RPMI8226 (cell line): ENCODE data around the gene TOPORS.
"Not testable (repeated sequence)": the region's sequence is repeated elsewhere in the genome, so short reads cannot be mapped to it uniquely, and the experiment has no call there.

Source experiments
- DNase-seq: peaks from one replicate; pipeline ENCODE4 v3.0.0-alpha.2; 2015

TOPORS gene

DNA sequence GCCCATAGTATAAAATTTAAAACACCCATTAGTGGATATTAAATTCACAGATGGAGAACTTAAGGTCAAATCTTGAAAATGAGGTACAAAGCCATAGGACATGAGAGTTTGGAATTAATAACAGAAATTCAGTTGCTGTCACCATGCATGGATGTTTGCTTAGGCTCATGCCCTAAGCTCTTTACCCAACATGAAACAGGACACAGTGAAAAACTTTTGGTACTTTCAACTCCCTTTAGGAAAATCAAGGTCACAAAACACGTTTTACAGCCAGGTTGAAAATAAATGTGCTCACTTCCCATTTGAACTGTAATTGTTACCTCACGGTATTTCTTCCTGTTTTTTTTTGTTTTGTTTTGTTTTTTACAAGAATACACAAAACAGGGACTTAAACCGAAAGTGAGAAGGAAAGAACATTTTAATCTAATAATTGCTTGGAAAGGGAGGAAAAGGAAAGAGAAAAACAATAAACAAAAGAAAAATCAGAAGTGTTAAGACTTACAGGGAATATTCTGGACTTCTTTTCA is 6.1 kb upstream of the TOPORS start:
- DNase-seq: no peak

DNA sequence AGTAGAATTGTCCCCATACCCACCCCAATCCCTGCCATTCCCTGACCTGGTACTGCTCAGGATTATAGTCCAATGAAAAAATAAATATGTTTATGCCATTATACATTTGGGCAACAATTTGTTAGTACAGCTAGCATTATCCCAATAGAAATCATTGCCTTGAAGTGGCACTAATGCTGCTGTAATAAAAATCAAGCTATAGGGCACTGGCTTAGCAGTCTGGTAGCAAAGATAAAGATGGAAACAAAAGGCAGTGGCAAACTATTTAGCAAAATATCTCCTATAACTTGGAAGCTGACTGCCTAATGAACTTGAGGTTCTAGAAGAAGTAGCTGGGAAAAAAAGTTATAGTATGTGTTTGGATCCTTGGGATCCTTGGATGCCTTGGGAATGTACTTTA is 2.2 kb upstream of the TOPORS start:
- no peak for DNase-seq

DNA sequence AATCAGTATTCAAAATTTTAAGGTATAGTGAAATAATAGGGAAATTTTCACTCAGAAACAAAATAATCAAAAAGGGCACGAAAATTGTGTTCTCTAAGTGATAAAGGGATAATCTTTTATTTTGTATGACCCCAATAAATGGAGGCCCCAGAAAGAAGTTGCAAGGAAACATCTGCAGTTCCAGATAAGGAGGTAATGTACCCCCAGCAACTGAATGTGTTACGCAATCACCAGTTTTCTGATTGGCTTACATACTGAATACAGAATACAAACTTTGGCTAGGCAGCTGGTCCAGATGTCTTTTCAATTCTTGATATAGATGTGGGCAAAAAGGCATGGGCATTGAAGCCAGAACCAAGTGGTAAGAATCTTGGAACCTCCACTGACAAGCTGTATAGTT is 1.7 kb upstream of the TOPORS start:
- no peak for DNase-seq

- peak; percentile 53 for DNase-seq
Measured at GRCh38 chr9:32551276-32552051, 922 bp downstream of the TOPORS start.

- DNase-seq: peak; percentile 85
Measured at GRCh38 chr9:32550562-32551275, 1.7 kb downstream of the TOPORS start.

DNA sequence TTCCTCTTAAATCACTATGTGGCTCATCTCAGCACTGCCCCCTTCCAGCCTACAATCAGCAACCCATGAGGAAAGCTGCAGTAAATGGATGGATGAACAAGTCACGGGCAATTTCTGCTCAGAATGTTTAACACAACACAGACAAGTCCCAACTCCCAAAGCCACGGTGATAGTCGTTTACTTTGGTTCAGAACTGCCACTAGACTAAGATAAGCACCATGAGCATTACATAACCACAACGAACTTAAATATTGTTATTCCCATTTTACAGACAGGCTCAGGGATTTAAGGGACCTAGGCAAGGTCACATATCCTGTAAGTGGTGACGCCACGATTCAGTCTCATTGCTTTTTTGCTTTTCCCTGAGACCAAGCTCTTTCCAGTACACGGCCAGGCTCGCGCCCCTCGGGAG is 2.2 kb downstream of the TOPORS start:
- peak; percentile 5 for DNase-seq

DNA sequence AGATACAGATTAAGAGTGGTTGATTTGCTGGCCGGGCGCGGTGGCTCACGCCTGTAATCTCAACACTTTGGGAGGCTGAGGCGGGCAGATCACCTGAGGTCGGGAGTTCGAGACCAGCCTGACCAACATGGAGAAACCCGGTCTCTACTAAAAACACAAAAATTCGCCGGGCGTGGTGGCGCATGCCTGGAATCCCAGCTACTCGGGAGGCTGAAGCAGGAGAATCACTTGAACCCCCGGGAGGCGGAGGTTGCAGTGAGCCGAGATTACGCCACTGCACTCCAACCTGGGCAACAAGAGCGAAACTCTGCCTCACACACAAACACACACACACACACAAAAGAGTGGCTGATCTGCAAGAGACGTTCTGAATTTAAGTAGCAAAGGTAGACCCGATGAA is 4.2 kb downstream of the TOPORS start:
- DNase-seq: not testable (repeated sequence)

GRCh38 chr9:32545884-32546283 is 6.5 kb downstream of the TOPORS start:
- no peak for DNase-seq

DNA sequence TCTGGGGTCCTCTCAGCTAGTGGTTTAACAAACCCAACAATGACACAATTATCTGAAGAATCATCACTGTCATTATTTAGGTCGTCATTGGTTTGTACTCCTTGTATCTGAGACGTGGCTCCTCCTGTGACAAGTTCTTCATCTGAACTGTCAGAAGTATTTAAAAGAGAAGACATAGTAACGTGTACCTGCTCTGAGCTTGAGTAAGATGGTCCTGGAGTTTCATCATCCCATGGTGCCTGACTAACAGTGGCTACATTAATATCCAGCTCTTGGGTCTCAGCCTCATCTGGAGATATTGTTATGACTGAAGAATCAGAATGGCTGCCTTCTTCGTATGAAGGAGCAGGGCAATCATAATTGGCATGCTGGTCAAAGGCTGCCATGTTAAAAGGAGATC is 9.3 kb downstream of the TOPORS start:
- DNase-seq: no peak

- DNase-seq: no peak
Measured at GRCh38 chr9:32533816-32534215, 18.6 kb downstream of the TOPORS start.

- DNase-seq: no peak
Measured at GRCh38 chr9:32533336-32533735, 19.1 kb downstream of the TOPORS start.

DNA sequence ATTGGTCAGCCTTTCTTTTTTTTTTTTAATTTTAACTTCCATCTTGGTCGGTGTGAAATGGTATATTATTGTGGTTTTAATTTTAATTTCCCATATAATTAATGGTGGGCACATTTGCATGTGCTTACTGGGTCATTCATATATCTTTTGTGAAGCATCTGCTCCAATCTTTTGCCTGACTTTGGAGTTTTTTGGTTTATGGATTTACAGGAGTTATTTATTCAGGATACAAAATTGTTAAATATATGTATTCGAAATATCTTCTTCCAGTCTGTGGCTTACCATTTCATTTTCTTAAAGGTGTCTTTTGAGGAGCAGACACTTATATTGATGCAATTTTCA is 25.7 kb downstream of the TOPORS start:
- no peak for DNase-seq

DNA sequence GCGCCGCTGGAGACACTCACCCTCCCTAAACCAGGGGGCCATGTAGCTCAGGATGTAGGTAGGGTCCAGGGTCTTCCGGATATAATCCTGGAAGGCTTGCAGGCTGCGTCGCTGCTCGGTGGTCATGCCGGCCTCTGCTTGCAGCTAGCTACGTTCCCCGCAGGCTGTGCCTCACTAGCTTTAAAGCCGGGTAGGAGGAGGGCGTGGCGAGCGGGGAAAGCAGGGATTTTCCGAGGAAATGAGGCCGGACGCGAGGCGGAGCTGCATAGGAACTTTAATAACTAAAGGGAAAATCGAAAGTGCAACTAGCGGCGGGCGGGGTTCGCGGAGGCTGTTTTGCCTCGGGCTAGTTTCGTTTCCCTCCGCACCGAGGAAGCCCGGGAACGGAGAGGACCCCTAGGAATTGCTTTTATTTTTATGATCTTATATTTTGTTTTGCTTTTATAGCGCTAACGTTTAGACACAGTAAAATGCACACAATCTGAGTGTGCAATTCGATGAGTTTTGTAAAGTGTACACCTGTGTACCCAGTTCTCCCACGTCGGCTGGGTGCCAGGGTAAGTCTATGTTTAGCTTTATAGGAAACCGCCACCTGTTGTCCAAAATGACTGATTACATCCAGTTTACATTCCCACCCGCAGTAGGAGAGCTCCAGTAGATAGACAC is 26.2 kb downstream of the TOPORS start, which contains the start of gene RIGI:
RIGI (minus strand) TSS at position 156 of the 666 bp plus-strand sequence; CDS start at position 126, 30 bp downstream.
- DNase-seq: peak; percentile 87

DNA sequence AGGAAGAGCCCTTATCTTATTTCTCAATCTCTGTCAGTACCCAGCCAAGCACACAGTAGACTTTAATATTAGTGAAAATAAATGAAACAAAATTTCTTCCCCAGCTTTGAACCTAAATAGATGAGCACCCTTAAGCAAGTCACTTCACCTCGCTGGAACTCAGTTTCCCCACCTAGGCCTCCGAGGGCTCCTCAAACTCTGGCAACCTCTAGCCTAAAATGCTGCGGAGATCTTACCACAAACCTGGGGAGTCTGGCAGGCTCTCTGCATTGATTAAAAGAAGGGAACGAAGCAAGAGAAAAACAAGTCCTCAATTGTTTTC is 26.7 kb downstream of the TOPORS start:
- DNase-seq: no peak

GRCh38 chr9:32524892-32525708 is 27.3 kb downstream of the TOPORS start:
- no peak for DNase-seq

GRCh38 chr9:32524558-32524891 is 27.9 kb downstream of the TOPORS start:
- not testable (repeated sequence) for DNase-seq

DNA sequence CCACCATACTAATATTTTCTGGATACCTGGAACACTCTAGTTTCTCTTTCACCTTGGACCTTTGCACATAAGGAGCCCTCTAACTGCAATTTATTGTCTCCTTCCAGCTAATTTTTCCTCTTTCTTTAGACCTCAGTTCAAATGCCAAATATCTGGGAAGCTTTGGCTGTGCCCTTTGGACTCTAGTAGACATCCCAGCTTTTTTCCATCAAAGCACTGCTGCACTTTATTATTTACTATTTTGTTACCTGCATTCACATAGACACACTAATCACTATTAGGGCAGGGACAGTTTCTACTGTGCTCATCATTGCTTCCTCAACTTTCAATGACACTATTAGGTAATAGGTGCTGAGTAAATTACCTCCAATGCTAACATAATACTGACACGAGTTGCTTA is 28.5 kb downstream of the TOPORS start:
- no peak for DNase-seq

GRCh38 chr9:32518276-32518675 is 34.1 kb downstream of the TOPORS start:
- DNase-seq: no peak

DNA sequence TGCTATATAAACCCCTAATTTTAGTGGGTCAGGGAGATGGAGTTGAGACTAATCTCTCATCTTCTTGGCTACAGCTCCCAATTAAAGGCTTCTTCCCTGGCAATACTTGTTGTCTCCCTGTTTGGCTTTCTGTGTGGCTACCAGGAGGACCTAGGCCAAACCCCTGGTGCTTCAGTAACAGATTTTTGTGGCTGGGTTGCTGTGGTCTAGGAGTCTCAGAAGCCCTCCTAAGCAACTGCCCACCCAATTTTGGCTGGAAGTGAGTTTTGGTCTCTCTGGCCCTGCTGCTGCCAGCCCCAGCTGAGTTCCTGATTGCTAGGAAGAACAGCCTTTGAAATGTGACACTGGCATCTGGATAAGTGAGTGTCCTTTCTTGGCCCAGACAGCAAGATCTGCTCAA is 36.1 kb downstream of the TOPORS start:
- DNase-seq: no peak

- no peak for DNase-seq
Measured at GRCh38 chr9:32508728-32509127, 43.7 kb downstream of the TOPORS start.

GRCh38 chr9:32503008-32503407 is 49.4 kb downstream of the TOPORS start:
- no peak for DNase-seq

- no peak for DNase-seq
Measured at GRCh38 chr9:32502464-32502863, 49.9 kb downstream of the TOPORS start.

DNA sequence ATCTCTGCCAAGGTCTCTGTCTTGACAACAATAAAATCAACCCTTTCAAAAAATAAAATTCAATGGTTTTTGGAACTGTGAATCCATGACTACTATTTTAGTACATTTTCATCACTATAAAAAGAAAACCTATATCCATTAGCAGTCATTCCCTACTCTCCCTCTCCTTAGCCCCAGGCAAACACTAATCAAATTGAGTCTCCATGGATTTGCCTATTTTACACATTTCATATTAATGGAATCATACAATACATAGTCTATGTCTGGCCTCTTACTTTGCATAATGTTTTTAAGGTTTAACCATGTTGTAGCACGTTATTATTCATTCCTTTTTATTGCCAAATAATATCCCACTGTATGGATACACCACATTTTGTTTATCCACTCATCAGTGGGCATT is 50.5 kb downstream of the TOPORS start:
- DNase-seq: no peak
